GM12801 (cell line): ENCODE data around the gene MRPL41.

ENCODE experiments used
- TF ChIP-seq, protein P1 (sequence below): IDR thresholded peaks from one replicate; pipeline ENCODE4 v1.5.1; 2011; ENCODE audit warnings: control low read depth; ENCODE audit not compliant: insufficient read length; ENCODE audit errors: extremely low read depth

The MRPL41 gene

DNA sequence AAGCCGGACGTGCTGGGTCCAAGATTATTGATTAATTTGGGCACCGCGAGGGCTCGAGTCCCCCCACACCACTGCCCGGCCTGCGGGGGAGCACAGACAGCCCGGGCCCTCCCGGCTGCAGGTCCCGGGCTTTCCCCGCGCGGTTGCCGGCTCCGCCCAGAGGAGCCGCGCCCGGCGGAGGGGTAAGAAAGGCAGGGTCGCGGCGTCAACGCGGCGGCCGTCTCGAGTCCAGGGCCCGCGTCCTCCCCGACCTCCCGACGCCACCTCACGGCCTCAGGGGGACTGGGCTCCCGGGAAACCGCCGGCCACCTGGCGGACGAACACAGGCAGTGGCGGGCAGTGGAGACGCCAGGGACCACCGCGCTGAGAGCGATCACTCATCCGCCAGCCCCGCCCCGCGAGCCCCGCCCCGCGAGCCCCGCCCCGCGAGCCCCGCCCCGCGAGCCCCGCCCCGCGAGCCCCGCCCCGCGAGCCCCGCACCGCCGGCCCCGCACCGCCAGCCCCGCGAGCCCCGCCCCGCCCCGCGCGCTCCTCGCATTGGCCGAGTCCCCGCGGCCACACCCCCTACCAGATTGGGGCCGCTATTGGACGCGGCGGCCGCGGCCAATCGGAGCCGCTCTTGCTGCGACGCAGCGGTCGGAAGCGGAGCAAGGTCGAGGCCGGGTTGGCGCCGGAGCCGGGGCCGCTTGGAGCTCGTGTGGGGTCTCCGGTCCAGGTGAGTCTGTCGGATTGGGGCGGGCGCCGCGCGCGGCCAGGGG, at the start of gene MRPL41:
Gene MRPL41 (plus strand): TSS at position 616 of the 758 bp plus-strand sequence. CDS start 203 bp downstream, outside the sequence.
- TF ChIP-seq, protein P1, sequence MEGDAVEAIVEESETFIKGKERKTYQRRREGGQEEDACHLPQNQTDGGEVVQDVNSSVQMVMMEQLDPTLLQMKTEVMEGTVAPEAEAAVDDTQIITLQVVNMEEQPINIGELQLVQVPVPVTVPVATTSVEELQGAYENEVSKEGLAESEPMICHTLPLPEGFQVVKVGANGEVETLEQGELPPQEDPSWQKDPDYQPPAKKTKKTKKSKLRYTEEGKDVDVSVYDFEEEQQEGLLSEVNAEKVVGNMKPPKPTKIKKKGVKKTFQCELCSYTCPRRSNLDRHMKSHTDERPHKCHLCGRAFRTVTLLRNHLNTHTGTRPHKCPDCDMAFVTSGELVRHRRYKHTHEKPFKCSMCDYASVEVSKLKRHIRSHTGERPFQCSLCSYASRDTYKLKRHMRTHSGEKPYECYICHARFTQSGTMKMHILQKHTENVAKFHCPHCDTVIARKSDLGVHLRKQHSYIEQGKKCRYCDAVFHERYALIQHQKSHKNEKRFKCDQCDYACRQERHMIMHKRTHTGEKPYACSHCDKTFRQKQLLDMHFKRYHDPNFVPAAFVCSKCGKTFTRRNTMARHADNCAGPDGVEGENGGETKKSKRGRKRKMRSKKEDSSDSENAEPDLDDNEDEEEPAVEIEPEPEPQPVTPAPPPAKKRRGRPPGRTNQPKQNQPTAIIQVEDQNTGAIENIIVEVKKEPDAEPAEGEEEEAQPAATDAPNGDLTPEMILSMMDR, result no peak

DNA sequence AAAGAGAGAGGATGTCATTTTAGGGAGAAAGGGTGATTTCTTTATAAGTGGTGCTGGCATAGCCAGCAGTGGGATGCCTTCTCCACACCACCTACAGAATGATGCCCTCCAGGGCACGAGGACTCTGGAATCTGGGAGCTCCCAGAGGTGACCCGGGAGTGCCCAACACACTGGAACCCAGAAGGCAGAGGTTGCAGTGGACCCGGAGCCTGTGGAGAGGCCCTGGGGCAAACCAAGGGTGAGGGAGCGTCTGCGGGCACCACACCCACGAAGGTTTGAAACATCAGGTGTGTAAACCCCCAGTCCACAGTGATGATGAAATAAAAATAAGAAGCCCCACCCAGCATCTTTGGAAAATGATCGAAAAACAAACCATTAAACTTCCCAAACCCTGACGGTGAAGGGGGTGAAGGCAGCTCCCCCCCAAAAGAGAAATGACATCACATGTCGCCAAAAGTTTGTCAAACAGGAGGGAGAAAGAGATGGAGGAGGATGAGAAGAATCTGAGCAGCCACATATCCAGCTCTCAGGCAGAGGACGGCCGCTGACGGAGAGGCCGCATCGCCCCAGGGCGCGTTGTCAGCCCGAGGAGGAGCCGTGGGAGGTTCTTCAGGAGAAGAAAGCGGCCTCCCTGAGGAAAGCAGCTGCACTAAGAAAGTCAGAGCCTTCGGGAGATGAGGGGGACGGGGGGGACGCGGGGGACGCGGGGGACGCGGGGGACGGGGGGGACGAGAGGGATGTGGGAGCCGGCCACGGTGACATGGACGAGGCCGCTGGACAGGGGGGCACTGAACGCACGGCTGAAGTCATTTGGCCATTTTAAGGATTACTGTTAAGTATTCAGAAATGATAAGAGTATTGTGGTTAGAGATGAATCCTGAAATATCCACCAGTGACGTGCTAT, 49.4 kb upstream of the MRPL41 start:
- TF ChIP-seq, protein P1, result no peak

DNA sequence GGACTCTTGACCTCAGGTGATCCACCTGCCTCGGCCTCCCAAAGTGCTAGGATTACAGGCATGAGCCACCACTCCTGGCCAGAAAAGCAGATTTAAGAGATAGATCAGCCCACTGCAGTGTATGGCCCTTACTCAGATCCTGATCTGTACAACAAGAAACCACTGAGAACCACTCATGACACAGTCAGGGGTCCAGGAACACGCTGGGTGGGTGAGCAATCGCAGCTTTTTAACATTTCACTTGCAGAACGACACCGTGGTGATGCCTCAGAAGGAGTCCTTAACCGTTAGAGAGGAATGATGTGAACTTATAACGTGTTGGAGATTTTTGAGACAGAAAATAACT, 47.3 kb upstream of the MRPL41 start:
- TF ChIP-seq, protein P1, result no peak

DNA sequence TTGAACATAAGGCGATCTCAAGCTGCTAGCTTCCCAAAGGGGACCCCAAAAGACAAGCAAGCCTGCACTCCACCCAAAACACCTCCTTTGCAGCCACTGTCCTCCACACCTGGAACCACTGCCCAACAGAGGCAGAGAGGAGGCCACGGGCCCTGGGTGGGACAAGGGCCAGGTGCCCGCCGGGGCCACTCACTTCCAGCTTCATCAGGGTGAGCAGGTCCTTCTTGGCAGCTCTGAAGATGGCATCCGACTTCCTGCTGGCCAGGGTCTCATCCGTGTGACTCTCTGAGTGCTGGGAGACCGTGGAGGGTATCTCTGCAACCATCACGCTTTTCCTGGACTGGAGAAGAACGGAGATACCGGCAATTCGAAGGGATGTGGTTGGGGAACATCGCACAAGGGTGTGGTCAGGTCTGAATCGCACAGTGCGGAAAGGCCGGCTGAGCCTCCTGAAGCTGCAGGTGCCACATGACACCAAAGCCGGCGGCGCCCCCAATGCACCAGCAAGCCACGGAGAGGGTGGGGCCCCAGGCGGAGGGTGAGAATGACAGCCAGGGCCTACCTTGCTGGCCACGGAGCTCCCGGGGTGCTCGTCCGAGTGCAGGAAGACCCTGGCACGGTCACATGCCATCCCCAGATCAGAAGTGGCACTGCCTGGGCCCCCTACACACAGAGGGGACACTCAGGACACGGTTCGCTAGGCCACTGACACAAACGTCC, 46.1 kb upstream of the MRPL41 start:
- TF ChIP-seq, protein P1, result no peak

DNA sequence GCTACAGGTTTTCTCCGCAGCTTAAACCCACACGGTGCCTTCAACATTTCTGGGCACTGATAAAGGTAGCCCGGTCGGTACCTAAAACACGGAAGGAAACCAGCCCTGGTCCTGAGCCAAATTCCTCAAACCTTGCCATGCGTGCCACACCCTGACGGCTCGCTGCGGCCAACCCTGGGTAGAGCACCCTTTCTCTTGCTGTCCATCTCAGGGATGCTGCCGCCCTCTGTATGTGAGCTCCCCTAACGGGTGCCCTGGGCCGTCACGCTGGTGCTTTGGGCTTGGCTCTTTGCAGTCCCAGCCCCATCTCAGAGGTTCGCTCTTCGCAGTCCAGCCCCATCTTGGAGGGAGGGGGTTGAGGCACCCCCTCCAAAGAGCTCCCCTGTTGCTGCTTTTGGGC, 45.4 kb upstream of the MRPL41 start:
- TF ChIP-seq, protein P1, result no peak

DNA sequence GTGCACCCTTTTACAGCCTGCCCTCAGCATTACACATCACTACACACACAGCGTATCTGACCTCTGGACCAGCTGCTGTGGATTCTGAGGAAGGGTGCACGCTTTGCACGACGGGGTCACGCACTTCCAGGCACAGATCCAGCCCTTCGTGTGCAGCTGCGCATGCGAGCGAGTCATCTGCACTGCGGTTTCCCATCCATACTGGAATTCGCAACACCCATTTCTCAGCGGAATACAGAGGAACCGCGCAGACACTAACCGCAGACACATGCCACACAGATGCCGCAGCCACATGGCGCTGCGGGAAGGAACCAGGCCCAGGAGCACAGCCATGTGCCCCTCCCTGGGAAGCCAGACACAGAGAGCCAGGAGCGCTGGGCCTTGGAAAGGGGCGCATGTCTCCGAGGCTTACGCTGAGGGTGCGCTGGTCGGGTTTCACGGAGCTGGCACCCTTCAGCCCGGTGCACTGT, 44.9 kb upstream of the MRPL41 start:
- TF ChIP-seq, protein P1, result no peak

DNA sequence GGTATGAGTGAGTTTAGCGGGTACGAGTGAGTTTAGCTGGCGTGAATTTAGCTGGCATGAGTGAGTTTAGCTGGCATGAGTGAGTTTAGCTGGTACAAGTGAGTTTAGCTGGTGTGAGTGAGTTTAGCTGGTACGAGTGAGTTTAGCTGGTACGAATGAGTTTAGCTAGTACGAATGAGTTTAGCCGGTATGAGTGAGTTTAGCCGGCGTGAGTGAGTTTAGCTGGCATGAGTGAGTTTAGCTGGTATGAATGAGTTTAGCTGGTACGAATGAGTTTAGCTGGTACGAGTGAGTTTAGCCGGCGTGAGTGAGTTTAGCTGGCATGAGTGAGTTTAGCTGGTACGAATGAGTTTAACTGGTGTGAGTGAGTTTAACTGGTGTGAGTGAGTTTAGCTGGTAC, 42.5 kb upstream of the MRPL41 start:
- TF ChIP-seq, protein P1, result no peak
